Measurements from ENCODE around the gene PCA3.

The PCA3 gene

GRCh38 chr9:76756941-76757673, 7.1 kb upstream of the PCA3 start:
- DNase-seq (ENCODE audit: low read depth): no peak

DNA sequence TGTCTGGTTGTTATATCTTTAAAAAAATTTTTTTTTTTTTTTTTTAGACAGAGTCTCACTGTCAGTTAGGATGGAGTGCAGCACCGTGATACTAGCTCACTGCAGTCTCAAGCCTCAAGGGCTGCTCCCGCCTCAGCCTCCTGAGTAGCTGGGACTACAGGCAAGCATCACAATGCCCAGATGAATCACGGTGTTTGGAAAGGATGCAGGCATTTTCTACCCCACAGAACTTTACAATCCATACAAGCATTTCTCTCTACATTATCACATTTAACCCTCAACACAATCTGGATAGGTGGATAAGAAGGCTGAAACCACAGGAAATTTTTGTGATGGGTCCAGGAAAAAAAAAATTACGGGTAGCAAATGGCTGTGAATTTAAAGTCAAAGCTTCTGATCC, 5.8 kb upstream of the PCA3 start:
- DNase-seq (ENCODE audit: low read depth): no peak

DNA sequence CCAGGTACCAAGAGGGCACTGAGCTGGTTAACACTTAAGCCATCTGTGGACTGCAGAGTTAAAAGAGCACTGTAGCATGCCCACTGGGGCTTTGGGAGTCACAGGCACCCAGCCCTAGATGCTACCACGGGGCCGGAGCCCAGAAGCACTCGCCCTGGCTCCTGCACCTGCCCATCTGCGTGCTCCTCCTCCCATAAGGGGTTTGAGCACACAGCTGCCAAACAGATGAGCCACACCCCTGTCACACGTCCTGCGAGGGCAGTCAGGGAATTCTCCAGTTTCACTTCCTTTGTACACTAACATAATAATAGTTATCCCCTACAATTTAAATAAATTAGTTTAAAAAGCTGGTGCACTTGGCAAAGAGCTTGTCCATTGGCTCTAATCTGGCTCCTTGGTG, 4.5 kb upstream of the PCA3 start:
- no peak for DNase-seq (ENCODE audit: low read depth)

GRCh38 chr9:76761448-76761847, 2.8 kb upstream of the PCA3 start:
- no peak for DNase-seq (ENCODE audit: low read depth)

- DNase-seq (ENCODE audit: low read depth): no peak
These were observed 1.9 kb downstream of the PCA3 start for GRCh38 chr9:76766126-76766525.

DNA sequence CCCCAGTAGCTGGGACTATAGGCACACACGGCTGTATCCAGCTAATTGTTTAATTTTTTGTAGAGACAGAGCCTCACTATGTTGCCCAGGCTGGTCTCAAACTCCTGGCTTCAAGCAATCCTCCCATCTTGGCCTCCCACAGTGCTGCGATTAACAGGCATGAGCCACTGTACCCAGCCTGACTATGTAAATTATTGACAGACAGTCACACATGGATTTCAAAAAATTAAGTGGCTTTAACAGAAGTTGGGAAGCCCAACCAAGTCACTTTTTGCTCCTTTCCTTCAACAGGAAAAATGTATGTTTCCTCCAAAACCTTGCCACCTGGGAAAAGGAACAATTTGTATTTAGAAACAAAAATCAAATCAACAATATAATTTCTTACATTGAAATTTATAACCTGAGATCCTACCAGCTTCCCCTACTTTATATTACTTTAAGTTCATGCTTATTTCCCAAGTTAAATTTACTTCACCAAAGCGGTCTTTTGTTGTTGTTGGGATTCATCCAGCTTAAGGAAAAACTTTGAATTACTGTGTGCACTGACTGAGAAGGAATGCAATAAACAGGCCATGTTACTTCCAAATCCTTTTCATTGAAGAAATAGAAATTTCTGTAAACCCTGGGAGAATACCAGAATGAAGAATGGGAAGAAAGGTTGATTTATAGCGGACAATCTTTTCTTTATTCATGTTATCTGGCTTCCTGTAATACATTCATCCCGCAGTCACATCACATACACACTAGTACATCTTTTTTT, 8.6 kb downstream of the PCA3 start:
- DNase-seq (ENCODE audit: low read depth): no peak

GRCh38 chr9:76784881-76785280, 20.6 kb downstream of the PCA3 start:
- DNase-seq (ENCODE audit: low read depth): no peak

- no peak for DNase-seq (ENCODE audit: low read depth)
These were observed 21.3 kb downstream of the PCA3 start for GRCh38 chr9:76785501-76785900.

GRCh38 chr9:76787677-76788076, 23.4 kb downstream of the PCA3 start:
- no peak for DNase-seq (ENCODE audit: low read depth)

- DNase-seq (ENCODE audit: low read depth): no peak
These were observed 25.6 kb downstream of the PCA3 start for GRCh38 chr9:76789840-76790239.

DNA sequence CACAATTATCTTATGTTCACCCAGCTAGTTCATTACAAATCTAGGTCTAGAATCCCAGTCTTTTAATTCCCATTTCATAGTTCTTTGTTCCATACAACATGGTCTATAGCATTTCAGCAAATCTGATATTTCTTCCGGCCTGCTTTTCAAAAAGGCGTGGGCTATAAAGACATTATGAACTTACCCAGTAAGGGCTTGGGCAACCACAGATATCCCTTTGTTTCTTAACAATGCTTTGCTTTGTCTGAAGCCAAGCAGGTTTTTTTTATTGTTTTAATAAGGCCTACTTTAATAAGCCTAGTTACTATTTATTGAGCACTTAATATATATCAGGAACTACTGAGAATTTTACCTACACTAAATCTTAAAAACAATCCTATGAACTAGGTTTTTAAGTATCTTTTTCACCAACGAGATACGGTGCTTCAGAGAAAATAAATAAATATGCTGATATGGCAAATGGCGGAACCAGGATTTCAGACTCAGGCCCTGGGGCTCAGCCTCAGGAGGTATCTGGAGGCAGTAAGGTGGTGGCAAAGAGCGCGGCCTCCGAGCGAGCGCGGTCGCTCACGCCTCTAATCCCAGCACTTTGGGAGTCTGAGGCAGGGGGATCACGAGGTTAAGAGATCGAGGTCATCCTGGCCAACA, 29.7 kb downstream of the PCA3 start:
- no peak for DNase-seq (ENCODE audit: low read depth)

- no peak for DNase-seq (ENCODE audit: low read depth)
These were observed 32.1 kb downstream of the PCA3 start for GRCh38 chr9:76796296-76796695.

GRCh38 chr9:76798527-76798926, 34.3 kb downstream of the PCA3 start:
- no peak for DNase-seq (ENCODE audit: low read depth)

DNA sequence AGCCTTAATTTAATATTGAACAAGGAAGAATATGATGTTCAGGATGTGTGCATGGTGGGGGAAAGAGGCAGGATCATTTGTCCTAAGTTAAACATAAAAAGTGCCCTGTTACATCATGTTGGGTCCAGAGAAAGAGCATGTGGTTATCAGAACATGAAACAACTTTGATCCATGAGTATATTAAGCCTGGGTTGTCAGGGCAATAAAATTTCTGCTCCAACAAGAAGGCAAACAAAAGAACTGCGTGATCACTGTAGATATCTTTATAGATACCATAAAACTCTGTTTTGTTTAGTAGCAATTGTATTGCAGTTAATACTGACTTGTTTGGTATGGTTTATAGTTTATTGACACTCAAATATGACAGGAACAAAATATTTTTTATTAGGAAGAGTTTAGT, 35.2 kb downstream of the PCA3 start:
- DNase-seq (ENCODE audit: low read depth): no peak

GRCh38 chr9:76800901-76801300, 36.7 kb downstream of the PCA3 start:
- no peak for DNase-seq (ENCODE audit: low read depth)

GRCh38 chr9:76803083-76803482, 38.8 kb downstream of the PCA3 start:
- DNase-seq (ENCODE audit: low read depth): no peak

GRCh38 chr9:76803762-76804161, 39.5 kb downstream of the PCA3 start:
- no peak for DNase-seq (ENCODE audit: low read depth)

DNA sequence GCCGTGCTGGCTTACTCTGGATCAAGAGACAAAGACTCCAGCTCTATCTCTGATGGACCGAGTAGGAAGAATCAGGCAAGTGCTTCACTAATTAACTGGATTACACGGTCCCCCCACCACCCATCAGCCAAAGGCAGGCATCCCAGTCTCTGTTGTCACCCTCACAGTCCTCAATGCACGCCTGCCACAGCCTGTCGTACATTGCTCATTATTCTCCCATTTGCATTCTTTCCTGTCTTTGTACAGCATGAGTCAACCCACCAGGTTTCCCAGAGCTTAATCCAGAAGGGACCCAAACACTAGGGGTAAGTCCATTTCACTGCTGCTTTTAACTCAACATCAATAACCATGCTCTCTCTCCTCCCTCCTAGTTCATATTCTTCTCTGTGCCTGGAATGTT, 44.4 kb downstream of the PCA3 start:
- DNase-seq (ENCODE audit: low read depth): no peak

GRCh38 chr9:76810377-76810957, 46.2 kb downstream of the PCA3 start:
- DNase-seq (ENCODE audit: low read depth): peak; percentile 36

DNA sequence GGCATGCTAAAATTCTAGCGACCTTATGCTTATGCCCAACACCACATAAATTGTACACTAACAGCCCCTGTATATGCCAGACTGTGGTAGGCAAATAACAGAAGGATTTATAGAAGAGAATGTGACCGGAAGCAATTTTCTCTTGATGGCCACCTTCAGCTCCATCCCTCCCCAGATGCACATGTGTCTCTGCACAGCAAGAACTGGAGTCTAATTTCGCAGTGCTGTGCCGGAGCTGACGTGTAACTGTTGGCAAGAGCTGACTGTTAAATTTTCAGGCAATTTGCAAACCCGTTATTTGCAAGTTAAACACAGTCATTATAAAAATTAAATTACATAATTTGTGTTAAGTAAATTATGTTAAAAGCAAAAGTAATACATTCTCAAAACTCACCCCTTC, 48.4 kb downstream of the PCA3 start:
- DNase-seq (ENCODE audit: low read depth): no peak

GRCh38 chr9:76817489-76817888, 53.3 kb downstream of the PCA3 start:
- peak; percentile 37 for DNase-seq (ENCODE audit: low read depth)

DNA sequence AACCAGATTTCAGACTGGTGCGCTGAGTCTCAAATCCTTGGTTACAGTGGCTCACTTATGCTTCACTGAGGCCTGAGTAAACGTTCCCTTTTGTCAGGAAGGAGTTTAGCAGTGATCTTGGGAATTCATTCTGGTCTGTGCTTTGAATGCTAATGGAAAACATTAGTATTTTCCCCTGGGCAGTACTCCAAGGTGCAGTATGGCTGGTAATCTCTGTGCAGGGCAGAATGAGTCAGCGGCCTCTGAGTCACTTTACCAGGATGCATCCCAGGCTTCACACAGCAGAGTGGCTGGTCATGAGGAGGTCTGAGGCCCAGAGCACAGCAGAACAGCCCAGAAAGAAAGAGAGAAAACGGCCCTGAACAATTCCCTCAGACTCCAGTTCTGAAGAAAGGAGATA, 54.0 kb downstream of the PCA3 start:
- peak; percentile 91 for DNase-seq (ENCODE audit: low read depth)

- DNase-seq (ENCODE audit: low read depth): no peak
These were observed 56.2 kb downstream of the PCA3 start for GRCh38 chr9:76820431-76820830.
